ENCODE measurements around the gene ERGIC1.

GRCh38 chr5:172899436-172899835 is 65.4 kb downstream of the ERGIC1 start:
- TF ChIP-seq CTCF (IDR thresholded peaks at IDR 0.05): no peak
- no peak for TF ChIP-seq POLR2A (IDR thresholded peaks at IDR 0.05)

Measured in testis (tissue), 2 donors.